Liver (tissue), 9 donors: ENCODE data around the gene KRT1. TPM values are rescaled to one million over a fixed set of nuclear protein-coding genes. Genes with fewer than 3 reads are reported as not detected.

Experiments used
- DNase-seq: peaks from one replicate; pipeline ENCODE4 v3.0.0-alpha.2; 2017; ENCODE audit warnings: low spot score
- H3K27ac ChIP-seq, 2 donors: one replicate each; pipeline ENCODE4 v1.7.0; 2013; ENCODE audit warnings: inconsistent platforms in 2 of 2, low read length in 2 of 2, control low read depth in 1 of 2, low read depth in 1 of 2, mild to moderate bottlenecking in 1 of 2
- H3K27me3 ChIP-seq, 4 donors: one replicate each; pipeline versions ENCODE4 v1.6.1 to v1.7.0; 2013; ENCODE audit warnings: low read length in 3 of 4, inconsistent platforms in 1 of 4, mild to moderate bottlenecking in 1 of 4, moderate library complexity in 1 of 4; ENCODE audit not compliant: control insufficient read depth in 4 of 4, insufficient read depth in 4 of 4
- H3K36me3 ChIP-seq, 4 donors: one replicate each; pipeline versions ENCODE4 v1.6.1 to v1.7.0; 2013; ENCODE audit warnings: low read length in 3 of 4, mild to moderate bottlenecking in 3 of 4, low read depth in 1 of 4, moderate library complexity in 1 of 4; ENCODE audit not compliant: control insufficient read depth in 4 of 4, insufficient read depth in 3 of 4
- H3K4me1 ChIP-seq, 4 donors: one replicate each; pipeline versions ENCODE4 v1.6.1 to v1.7.0; 2013; ENCODE audit warnings: low read length in 3 of 4, mild to moderate bottlenecking in 3 of 4, moderate library complexity in 1 of 4; ENCODE audit not compliant: control insufficient read depth in 4 of 4, insufficient read depth in 4 of 4
- H3K4me3 ChIP-seq, 3 donors: one replicate each; pipeline versions ENCODE4 v1.6.1 to v1.7.0; 2013; ENCODE audit warnings: low read length in 3 of 3, control low read depth in 1 of 3, low read depth in 1 of 3, mild to moderate bottlenecking in 1 of 3
- H3K9ac ChIP-seq, 2 donors: one replicate each; pipeline ENCODE4 v1.7.0; 2013; ENCODE audit warnings: low read length in 2 of 2, mild to moderate bottlenecking in 2 of 2, moderate library complexity in 2 of 2, control low read depth in 1 of 2, low read depth in 1 of 2
- H3K9me3 ChIP-seq, 4 donors: one replicate each; pipeline versions ENCODE4 v1.6.1 to v1.7.0; 2013; ENCODE audit warnings: low read length in 3 of 4; ENCODE audit not compliant: control insufficient read depth in 4 of 4
- ATF3 ChIP-seq: IDR thresholded peaks from 2 replicates; pipeline ENCODE4 v1.6.1; 2016; ENCODE audit warnings: antibody characterized with exemption
- CTCF ChIP-seq: fragments of 150-350 bp; IDR thresholded peaks from 2 replicates; pipeline ENCODE4 v1.5.1; 2017; ENCODE audit warnings: improper control_type of control experiment, low read depth, low read length; ENCODE audit not compliant: missing input control
- GABPA ChIP-seq, 2 donors: IDR thresholded peaks in 1 of 2; conservative IDR thresholded peaks in 1 of 2; 2 replicates each; pipeline ENCODE4 v1.6.1; 2016; ENCODE audit warnings: antibody characterized with exemption in 2 of 2, mild to moderate bottlenecking in 1 of 2, moderate library complexity in 1 of 2
- HNF4G ChIP-seq: IDR thresholded peaks from 2 replicates; pipeline ENCODE4 v1.6.1; 2016; ENCODE audit warnings: antibody characterized with exemption
- RAD21 ChIP-seq, 2 donors: IDR thresholded peaks; 2 replicates each; pipeline ENCODE4 v1.6.1; 2016; ENCODE audit warnings: antibody characterized with exemption in 2 of 2, mild to moderate bottlenecking in 2 of 2
- RXRA ChIP-seq, 2 donors: IDR thresholded peaks; 2 replicates each; pipeline ENCODE4 v1.6.1; 2017 to 2018; ENCODE audit warnings: antibody characterized with exemption in 2 of 2, mild to moderate bottlenecking in 1 of 2
- WGBS: extraction: QIAGEN DNeasy Blood & Tissue Kit; methylation state at CpG from one replicate; pipeline ENCODE4 v1.1.7; 2013; 5-methylcytosine and 5-hydroxymethylcytosine counted together
- polyA plus RNA-seq, 2 donors: library from polyadenylated mRNA; stranded (reverse) in 1 of 2; unstranded in 1 of 2; fragments of 200-250 nt in 1 of 2; fragments of >200 nt in 1 of 2; fragmentation: Nextera tagmentation in 1 of 2; extraction: Ambion mirVana in 1 of 2; gene quantifications; one replicate each; pipeline versions ENCODE4 v1.2.1 to v1.2.3, GENCODE V29; 2013 to 2015
- total RNA-seq, 2 donors: library from RNA; depleted of rRNA; stranded (reverse); fragments of >200 nt; gene quantifications; one replicate each; pipeline ENCODE4 v1.2.3, GENCODE V29; 2014
- TF ChIP-seq, protein P1 (sequence below): IDR thresholded peaks from 2 replicates; pipeline ENCODE4 v1.6.1; 2016; ENCODE audit warnings: antibody characterized with exemption
- donor health status: healthy.
- donor health status: healthy.
- donor health status: healthy.
- donor health status: healthy.
- donor health status: healthy.

Gene KRT1
- total and polyA plus RNA-seq, 4 donors = 0.14 to 2.7 TPM; not detected in 2

- DNase-seq = no peak
- TF ChIP-seq GABPA (IDR thresholded peaks at IDR 0.05 in 1 of 2, conservative IDR thresholded peaks at IDR 0.05 in 1 of 2) (no peak), ATF3 (no peak), CTCF (no peak)
- TF ChIP-seq, protein P1, sequence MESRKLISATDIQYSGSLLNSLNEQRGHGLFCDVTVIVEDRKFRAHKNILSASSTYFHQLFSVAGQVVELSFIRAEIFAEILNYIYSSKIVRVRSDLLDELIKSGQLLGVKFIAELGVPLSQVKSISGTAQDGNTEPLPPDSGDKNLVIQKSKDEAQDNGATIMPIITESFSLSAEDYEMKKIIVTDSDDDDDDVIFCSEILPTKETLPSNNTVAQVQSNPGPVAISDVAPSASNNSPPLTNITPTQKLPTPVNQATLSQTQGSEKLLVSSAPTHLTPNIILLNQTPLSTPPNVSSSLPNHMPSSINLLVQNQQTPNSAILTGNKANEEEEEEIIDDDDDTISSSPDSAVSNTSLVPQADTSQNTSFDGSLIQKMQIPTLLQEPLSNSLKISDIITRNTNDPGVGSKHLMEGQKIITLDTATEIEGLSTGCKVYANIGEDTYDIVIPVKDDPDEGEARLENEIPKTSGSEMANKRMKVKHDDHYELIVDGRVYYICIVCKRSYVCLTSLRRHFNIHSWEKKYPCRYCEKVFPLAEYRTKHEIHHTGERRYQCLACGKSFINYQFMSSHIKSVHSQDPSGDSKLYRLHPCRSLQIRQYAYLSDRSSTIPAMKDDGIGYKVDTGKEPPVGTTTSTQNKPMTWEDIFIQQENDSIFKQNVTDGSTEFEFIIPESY = no peak
- peaks cover 0 to 7% (median 3%) of the 10 kb centered on the region in 4 donors for H3K27me3 ChIP-seq
These were observed 3.5 kb upstream of the KRT1 start for GRCh38 chr12:52683575-52684300.

GRCh38 chr12:52682938-52683574 is 2.8 kb upstream of the KRT1 start:
- Histone ChIP-seq H3K9ac (no peak overlapping the region), H3K4me3 (no peak overlapping the region), H3K9me3 (no peaks in the 10 kb centered on the region), H3K4me1 (no peaks in the 10 kb centered on the region), H3K27me3 (peaks cover 0 to 6% (median under 1%) of the 10 kb centered on the region in 4 donors), H3K27ac (no peak overlapping the region), H3K36me3 (no peaks in the 10 kb centered on the region)
- 77% methylated on average over 4 of the region's 4 CpGs for WGBS
- DNase-seq = no peak
- TF ChIP-seq RAD21 (IDR thresholded peaks at IDR 0.05) (no peak), HNF4G (no peak)

More at GRCh38 chr12:52683575-52684300, 3.5 kb upstream of the KRT1 start:
- no peak overlapping the region for H3K9ac ChIP-seq
- no peak overlapping the region for H3K4me3 ChIP-seq
- H3K27ac ChIP-seq = no peak overlapping the region
- H3K4me1 ChIP-seq = no peaks in the 10 kb centered on the region
- H3K9me3 ChIP-seq = no peaks in the 10 kb centered on the region
- H3K36me3 ChIP-seq = no peaks in the 10 kb centered on the region
- 78% methylated on average over 12 of the region's 12 CpGs for WGBS

GRCh38 chr12:52682381-52682660 is 2.1 kb upstream of the KRT1 start:
- no peak for DNase-seq
- peaks cover 0 to 3% (median 0%) of the 10 kb centered on the region in 4 donors for H3K27me3 ChIP-seq
- no peak overlapping the region for H3K27ac ChIP-seq
- WGBS = 85% methylated on average over 2 of the region's 2 CpGs
- no peak overlapping the region for H3K9ac ChIP-seq
- H3K4me1 ChIP-seq = no peaks in the 10 kb centered on the region
- no peak for TF ChIP-seq RXRA (IDR thresholded peaks at IDR 0.05)
- no peaks in the 10 kb centered on the region for H3K36me3 ChIP-seq
- H3K9me3 ChIP-seq = no peaks in the 10 kb centered on the region
- no peak overlapping the region for H3K4me3 ChIP-seq
